ENCODE measurements around the gene NID1.

DNA sequence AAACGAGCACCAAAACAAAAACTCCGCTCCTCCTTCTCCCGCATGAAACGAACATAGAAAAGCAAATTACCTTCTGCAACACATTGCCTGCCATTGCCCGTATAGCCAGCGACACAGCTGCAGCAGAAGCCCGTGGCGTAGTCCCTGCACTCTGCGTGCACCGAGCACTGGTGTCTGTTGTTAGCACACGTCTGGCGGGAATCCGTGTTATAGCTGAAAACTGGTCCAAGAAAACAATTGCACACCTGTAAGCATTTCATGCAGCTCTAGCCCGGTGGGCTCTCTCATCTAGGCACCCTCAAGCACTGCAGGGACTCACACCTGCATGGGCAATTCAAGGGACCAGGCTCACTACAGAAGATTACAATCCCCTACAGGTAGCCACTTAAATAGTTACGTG, 26.9 kb downstream of the NID1 start:
- no peak for TF ChIP-seq CTCF (IDR thresholded peaks at IDR 0.05)
- no peak for TF ChIP-seq POLR2A (IDR thresholded peaks at IDR 0.05)

Measured in upper lobe of left lung (tissue), 4 donors.